HG02798 (cell line): ENCODE data around the gene DPT.
"Not testable (repeated sequence)": the region's sequence is repeated elsewhere in the genome, so short reads cannot be mapped to it uniquely, and the experiment has no call there.

Source experiments
- ATAC-seq: cut with Tn5 transposase; IDR thresholded peaks from one replicate; pipeline ENCODE4 v1.9.1; 2021; ENCODE audit warnings: mild to moderate bottlenecking; ENCODE audit not compliant: unreplicated experiment, poor library complexity

Gene DPT

DNA sequence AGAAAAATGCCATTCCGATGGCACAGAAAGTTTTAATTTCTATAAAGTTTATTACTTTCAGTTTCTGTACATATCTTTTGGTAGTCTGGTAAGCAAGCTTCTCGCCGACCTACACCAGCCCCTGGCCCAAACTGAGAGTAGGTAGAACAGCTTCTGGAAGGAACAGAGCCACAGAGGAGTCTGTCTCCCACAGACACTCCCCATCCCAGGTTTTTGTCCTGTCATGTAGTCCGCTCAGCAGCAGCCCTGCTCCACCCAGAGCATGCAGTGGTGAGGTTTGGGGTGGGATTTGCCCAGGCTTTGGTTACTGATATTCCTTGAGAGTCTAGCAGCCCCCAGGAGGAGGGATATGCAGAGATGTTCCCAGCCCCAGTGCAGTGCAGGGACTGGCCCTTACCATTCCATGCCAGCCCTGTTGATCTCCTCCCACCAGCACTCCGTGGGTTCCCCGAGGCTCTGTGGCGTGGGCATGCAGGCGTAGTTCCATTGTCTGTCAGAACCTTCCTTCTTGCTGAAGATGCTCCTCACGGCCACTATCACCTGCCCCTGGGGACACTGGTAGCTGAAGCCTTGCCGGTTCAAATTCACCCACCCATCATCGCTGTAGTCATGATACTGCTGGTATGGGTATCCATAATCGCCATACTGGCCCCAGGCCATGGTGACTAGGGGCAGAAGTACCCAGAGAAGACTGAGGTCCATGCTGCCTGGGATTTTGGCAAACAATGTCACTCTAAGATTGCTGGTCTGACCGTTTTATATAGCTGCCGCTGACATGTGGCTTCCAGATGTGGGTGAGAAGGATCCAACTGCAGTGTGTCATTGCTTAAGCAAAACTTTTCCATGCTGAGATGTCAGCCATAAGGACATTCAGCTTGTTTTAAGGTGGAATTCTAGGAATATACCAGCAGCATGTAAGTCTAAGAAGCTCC lies at the start of gene DPT:
Gene DPT, minus strand, starts transcription at position 734 of the 932 bp plus-strand sequence. Its CDS starts 32 bp downstream, at position 702.
- no peak for ATAC-seq

DNA sequence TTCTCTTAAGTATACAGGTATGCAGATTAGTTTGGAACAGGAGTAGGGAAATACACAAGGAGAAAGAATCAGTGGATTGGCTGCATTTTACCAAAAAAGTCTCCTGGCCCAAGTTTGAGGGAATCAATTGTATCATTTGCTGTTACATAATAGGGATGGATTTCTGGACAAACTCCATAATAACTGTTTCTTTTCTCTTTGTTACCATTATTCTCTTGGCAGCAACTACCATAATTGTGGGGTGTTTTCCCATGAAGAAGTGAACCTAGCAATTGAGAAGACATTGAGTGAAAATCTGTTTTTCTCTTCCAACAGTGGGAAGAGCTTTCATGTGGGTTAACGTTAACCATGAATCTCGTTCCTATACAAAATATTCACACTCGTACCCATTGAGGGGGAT lies 46.4 kb upstream of the DPT start:
- no peak for ATAC-seq

DNA sequence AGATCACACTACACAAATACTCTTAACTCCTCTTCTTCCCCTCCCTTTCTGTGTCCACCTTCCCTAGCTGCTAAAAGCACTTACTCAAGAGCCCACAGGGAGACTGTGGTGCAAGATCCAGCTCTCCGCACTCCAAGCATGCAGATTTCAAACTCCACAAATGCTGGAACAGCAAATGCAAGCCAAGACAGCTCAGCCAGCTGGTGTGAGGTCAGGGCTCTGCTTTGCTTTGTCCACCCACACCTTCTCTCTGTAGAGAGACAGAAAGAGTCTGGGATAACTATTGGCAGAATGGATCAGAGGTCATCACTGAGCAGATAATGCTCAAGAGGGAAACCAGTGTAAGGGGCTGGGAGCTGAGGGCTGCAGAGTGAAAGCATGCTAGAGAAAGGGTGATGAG lies 45.2 kb upstream of the DPT start:
- ATAC-seq: no peak

DNA sequence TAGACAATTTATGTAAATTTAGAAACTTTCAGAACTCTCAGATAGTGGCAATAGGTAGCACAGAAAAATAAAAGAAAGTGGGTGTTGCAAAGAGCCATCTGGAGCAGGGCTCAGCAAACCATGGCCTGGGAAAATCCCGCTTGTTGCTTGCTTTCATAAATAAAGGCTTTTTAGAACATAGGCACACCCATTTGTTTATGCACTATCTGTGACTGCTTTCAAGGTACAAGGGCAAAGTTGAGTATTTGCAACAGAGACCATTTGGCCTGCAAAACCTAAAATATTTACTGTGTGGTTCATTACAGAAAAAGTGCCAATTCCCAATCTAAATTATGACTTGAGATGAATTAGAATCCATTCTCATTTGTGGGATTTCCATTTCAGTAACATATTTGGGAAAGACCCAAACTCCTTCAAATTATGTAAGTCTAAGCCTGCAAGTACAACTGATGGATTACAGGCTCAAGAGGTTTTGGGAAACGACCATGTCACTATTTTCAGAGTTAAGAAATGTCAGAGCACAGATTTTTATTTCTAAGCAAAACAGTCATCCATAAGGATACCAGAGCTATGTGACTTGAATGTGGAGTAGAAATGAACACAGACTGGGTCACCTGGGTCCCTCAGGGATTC lies 43.5 kb upstream of the DPT start:
- no peak for ATAC-seq

DNA sequence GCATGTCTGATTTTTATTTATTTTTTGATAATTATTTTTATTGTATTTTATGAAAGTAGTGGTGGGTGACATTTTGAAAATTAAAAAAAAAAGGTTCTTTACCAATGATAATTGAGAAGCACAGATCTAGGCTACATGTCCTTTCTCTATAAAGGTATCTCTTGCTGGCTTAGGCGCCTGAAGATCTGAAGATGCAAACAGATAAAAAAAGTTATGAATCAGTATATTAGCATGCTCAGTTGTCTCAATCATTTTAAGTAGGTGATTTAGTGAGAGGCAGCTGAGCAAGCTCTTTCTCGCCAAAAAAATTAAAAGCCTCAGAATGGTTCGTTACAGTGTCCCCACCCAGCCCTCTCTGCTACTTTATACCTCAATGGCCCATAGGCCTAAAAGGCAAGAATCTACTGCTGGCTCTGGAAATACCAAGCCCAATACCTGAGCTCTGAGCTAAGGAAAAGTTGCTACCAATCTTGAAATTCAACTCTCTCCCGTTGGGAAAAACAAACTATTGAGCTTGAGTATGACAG lies 42.2 kb upstream of the DPT start:
- no peak for ATAC-seq

DNA sequence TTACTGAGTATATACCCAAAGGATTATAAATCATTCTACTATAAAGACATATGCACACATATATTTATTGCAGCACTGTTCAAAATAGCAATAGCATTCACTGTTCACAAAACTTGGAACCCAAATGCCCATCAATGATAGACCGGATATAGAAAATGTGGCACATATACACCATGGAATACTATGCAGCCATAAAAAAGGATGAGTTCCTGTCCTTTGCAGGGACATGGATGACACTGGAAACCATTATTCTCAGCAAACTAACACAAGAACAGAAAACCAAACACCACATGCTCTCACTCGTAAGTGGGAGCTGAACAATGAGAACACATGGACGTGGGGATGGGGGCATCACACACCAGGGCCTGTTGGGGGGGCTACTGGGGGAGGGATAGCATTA lies 40.9 kb upstream of the DPT start:
- ATAC-seq: not testable (repeated sequence)

DNA sequence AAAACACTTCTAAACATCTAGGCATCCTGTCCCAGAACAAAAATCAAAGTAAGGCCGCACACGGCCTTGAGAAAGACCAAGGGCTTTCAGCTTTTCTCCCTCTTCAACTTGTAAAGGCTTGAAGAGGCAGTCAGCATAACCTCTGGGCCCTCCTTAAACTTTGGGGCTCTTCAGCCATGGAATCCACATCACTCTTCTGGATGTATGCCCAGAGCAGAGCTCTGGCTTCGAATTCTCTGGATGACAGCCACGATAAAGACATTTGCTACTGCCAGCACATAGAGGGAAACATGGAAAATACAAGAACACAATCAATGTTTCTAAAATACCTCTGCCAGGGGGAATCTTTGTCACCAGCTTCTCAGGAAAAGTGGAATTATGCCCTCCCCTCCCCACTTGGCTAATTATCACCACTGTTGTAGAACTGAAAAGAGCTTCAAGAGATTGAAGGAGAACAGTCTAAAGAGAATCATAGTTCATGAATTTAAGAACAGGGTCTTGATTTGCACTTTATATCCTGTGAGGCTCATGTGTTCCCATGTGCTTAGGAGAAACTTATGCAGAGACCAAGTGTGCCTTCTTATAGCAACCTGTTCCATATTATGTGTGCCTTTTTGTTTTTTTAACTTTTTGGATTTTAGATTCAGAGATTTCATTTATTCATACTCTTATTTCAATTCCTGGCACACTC lies 39.0 kb upstream of the DPT start:
- ATAC-seq: no peak

DNA sequence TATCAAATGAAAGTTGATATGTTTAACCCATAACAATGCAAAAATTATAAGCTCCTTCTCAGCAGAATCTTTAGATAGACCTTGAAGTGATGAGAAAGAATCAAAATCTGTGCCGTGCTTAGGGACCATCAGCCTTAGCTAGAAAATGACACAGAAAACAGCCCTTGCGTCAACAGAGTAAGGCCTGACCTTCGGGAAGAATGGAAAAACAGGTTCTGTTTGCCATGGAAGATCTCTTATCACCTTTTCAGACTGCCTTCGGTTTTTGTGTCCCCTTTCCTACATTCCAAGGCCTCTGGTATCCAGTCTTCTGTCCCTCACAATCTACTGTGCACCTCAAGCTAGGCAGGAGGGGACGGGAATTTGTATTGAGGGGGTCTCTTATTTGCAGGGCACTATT lies 37.6 kb upstream of the DPT start:
- no peak for ATAC-seq

DNA sequence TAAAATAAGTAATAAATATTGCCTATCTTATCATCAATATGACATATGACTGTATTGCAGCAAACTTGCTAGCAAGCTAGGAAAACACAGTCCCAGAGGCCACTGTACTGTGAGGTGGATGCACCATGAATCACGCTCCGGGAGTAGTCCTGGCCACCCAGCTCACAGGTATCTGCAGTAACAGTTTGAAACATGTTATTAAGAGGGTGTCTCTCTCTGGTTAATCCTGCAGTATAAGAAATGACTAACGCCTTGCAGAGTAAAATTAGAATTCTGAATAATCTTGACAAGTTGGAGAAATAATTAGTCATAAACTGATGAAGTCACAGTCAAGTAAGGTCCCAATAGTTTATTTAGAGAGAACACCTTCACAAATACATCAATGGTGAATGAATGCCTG lies 34.0 kb upstream of the DPT start:
- no peak for ATAC-seq

DNA sequence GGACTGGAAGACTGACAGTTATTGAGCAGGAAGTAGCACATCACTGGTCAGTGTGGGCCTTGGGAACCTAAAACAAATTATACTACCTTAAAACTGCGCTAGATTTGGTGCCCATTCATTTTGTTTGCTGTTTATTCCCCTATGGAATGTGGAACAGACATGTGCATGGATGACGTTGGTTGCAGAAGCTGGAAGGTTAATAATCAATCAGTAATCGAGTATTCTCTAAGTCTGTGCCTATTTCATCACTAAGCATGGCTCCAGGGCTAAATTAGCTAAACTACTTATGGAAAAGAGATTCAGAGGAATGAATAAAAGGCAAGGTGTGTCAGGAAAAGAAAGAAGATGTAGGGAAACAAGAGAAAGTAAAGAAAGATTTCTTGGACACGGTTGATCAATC lies 33.5 kb upstream of the DPT start:
- no peak for ATAC-seq

DNA sequence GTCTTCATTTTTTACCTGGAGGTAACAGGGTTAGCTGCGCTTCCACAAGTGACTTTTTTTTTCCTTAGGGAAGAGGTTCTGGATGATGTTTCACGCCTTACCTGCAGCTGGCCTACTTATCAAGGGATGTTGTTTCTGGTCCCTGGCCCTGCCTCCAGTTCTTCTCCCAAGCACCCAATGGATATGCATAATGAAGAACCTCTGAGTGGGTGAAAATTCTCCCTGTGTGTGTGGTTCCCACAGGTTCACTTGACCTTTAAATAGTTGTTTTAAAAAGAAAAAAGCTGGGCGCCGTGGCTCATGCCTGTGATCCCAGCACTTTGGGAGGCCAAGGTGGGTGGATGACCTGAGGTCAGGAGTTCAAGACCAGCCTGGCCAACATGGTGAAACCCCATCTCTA lies 31.8 kb upstream of the DPT start:
- no peak for ATAC-seq

DNA sequence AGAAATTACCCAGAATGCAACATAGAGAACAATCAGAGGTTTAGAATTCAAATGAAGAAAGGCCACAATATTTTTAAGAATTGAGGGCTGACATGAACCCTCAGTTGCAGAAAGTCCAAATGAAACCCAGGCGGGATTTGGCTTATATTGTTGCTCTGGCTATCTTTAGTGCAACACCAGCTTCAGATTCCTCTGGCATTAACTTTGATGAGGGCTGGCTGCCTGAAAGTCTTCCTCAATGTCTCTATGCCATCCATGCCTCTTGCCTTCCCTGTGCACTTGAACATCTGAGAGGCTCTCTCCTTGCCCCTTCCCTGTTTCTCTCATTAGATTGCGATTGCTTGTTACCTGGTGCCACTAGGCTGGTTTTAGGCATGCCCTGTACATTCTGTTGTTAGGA lies 31.2 kb upstream of the DPT start:
- no peak for ATAC-seq

DNA sequence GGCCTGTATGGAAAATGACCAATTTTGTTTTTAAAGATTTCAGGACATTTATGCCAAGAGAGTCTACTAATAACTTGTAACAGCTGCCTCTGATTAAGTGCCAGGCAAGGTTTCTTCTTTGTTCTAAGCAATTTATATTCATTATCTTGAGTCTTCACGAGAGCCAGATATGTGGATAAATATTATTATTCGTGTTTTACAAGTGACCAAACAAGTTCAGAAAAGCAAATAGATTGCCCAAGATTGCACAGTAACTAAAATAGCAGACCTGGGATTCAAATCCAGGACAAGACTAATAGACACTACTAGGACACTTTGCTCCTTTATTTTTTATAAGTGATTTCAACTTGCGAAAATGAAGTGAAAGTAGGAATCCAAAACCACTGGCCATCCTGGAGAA lies 30.1 kb upstream of the DPT start:
- ATAC-seq: no peak

DNA sequence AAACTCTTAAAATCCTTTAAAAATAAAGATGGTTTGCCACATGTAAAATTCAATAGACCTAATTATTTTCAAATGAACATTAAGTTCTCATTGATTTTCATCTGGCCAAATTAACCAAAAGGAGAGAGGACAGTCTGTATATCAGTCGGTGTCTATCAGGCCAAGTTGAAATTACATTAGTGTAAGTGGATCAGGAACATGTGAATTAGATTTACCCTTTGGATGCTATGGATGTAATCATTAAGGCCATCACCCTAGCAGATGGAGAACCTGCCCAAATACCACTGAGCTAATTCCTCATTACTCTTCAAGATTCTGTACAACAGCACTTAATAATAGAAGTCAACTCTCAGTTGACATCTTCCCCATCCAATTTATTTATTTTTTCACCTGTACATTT lies 29.5 kb upstream of the DPT start:
- no peak for ATAC-seq

DNA sequence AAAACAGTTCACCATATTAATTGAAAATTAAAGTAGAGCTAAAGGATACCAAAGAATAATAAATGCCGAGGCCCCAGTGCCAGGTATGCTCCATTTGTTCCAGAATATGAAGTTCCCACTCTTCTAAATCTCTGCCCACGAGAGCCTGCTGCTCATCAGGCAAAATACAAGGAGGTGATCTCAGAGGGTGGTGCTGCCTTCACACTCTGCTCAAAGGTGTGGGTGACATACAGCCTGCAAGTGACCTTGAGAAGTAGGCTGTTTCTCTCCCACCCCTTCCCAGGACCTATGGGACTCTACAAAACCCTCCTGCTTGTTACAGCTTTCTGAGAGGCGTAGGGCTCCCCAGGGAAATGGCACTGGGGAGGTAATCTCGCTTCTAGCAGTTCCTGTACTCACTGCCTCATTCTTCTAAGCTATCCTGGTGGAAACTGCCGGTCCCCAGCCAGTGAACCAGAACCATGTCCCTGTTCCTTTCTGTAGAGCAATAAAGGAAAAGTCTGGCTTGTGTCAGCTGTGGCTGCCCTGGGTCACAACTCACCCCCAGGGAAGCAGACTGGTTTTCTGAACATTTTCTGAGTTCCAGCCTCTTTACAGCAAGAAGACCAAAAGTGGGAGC lies 26.9 kb upstream of the DPT start:
- no peak for ATAC-seq

DNA sequence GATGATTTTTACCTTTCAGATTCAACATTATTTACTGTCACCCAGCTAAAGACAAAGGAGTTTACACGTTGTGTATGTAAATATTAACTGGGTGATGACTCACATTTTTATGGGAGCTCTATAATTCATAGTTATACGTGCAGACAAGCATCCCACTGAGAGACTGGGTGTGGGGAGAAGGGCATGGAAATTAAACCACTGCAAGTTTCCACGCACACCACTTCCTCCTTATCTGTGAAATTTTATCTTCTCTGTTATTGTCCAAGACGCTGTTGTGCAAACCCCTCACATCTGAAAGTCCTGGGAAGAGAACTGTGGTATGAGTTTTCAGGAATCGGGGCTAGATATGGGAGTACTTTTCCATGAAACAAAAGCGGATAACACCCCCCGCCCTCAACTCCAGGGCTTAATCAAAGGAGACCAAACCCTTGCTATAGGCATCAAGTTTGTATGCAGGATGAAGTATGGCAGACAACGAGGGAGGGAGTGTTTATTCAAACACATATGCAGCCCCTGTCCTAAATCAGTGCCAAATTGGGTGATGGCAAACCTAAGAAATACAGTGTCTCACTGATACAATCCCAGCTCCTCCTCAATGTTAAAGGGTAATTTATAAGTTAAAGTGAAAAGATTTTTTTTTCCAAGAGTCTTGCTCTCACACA lies 23.3 kb upstream of the DPT start:
- no peak for ATAC-seq

DNA sequence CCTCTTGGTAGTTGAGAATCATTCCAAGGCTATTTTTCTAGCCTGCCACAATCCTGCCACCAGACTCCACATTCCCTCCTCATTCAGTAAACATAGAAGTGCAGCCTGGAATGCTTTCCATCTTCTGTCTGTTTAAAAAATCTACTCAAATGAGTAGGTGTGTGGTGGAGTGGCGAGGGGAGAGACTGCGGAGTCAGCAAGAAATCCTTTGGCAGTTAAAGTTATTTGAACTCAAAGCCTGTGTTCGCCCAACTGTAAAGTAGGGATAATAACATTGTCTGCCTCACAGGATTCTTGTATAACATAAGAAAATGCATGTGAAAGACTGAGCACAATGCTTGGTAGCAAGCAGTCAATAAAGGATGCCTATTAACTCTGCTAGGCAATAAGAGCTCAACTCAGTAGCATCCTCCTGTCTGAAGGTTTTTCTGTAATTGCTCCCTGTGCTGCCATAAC lies 22.2 kb upstream of the DPT start:
- ATAC-seq: no peak

DNA sequence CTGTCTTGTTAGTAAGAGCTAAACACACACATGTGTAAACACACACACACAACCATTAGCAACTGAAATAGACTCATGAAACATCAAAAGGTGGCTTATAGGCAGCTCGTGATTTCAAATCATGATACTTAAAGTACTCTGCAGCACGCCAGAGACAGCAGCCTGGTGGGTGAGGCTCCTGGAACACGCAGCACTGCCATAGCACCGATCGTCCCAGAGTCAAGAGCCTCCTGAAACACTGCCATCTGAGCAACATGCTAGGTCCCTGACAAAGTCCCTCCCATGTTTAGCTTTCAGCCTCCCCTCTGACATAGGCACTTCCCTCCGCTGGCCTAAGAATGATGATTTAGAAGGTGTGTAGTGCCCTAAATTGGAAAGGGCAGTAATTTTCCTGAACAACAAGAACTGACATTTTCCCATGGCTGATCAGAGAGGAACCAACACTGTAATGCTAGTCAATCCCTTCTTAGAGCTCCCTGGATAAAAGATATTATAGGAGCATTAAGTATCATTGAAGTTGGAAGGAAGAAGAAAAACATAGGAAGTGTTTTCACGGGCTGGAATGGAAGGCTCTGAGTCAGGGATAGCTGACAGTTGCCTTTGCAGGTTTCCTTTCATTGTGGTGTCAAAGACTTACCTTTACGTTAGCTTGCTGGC lies 14.1 kb upstream of the DPT start:
- no peak for ATAC-seq

DNA sequence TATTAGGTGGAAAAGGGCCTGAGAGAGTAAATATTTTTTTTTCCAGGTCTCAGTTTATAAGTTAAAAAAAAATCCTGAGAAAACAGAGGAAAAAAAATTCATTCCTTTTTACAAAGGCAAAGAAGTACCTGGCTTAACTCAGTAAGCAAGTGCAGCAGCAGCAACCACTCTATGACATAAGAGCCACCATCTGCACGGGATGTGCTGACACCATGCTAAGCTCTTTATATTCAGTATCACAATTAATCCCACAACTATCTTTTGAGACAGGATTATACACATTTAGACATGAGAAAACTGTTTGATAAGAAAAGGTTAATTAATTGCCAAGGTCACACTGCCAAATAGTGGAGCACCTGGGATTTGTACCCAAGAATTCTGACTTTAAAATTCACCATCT lies 13.4 kb upstream of the DPT start:
- ATAC-seq: no peak
